GM18858 (cell line): ENCODE results near the gene NLRP7.
"Not testable (repeated sequence)": the region's sequence is repeated elsewhere in the genome, so short reads cannot be mapped to it uniquely, and the experiment has no call there.

Experiments used
- ATAC-seq: cut with Tn5 transposase; IDR thresholded peaks from one replicate; pipeline ENCODE4 v1.9.1; 2021; ENCODE audit not compliant: unreplicated experiment

Gene NLRP7

GRCh38 chr19:54947381-54947780 lies at the start of gene NLRP7:
Gene NLRP7 (minus strand): TSS chr19:54947530.
- ATAC-seq: no peak

- no peak for ATAC-seq
Observed at GRCh38 chr19:54995561-54995960, 48.2 kb upstream of the NLRP7 start.

- ATAC-seq: not testable (repeated sequence)
Observed at GRCh38 chr19:54989531-54989930, 42.2 kb upstream of the NLRP7 start.

- ATAC-seq: not testable (repeated sequence)
Observed at GRCh38 chr19:54982562-54982961, 35.2 kb upstream of the NLRP7 start.

- not testable (repeated sequence) for ATAC-seq
Observed at GRCh38 chr19:54973229-54974090, 26.1 kb upstream of the NLRP7 start.

- ATAC-seq: not testable (repeated sequence)
Observed at GRCh38 chr19:54971446-54971845, 24.1 kb upstream of the NLRP7 start.

GRCh38 chr19:54969647-54970046 lies 22.3 kb upstream of the NLRP7 start:
- no peak for ATAC-seq

- ATAC-seq: no peak
Observed at GRCh38 chr19:54967611-54968010, 20.3 kb upstream of the NLRP7 start.

GRCh38 chr19:54965055-54965454 lies 17.7 kb upstream of the NLRP7 start:
- not testable (repeated sequence) for ATAC-seq

GRCh38 chr19:54959840-54960239 lies 12.5 kb upstream of the NLRP7 start:
- ATAC-seq: no peak

- no peak for ATAC-seq
Observed at GRCh38 chr19:54955376-54955775, 8.0 kb upstream of the NLRP7 start.

GRCh38 chr19:54953345-54953713 lies 6.0 kb upstream of the NLRP7 start:
- ATAC-seq: not testable (repeated sequence)

- ATAC-seq: no peak
Observed at GRCh38 chr19:54952591-54953344, 5.4 kb upstream of the NLRP7 start.

GRCh38 chr19:54950580-54950979 lies 3.2 kb upstream of the NLRP7 start:
- ATAC-seq: not testable (repeated sequence)

- no peak for ATAC-seq
Observed at GRCh38 chr19:54949412-54949811, 2.1 kb upstream of the NLRP7 start.

GRCh38 chr19:54943772-54944361 lies 3.5 kb downstream of the NLRP7 start:
- ATAC-seq: not testable (repeated sequence)

GRCh38 chr19:54939538-54939937 lies 7.8 kb downstream of the NLRP7 start:
- not testable (repeated sequence) for ATAC-seq

- no peak for ATAC-seq
Observed at GRCh38 chr19:54938906-54939305, 8.4 kb downstream of the NLRP7 start.

- no peak for ATAC-seq
Observed at GRCh38 chr19:54937926-54938325, 9.4 kb downstream of the NLRP7 start.

- ATAC-seq: no peak
Observed at GRCh38 chr19:54928299-54928698, 19.0 kb downstream of the NLRP7 start.

- ATAC-seq: no peak
Observed at GRCh38 chr19:54923276-54923675, 24.1 kb downstream of the NLRP7 start.

GRCh38 chr19:54921082-54921481 lies 26.2 kb downstream of the NLRP7 start:
- ATAC-seq: no peak
